ENCODE measurements around the gene MGAT4B. TPM values are rescaled to one million over a fixed set of nuclear protein-coding genes. Genes with fewer than 3 reads are reported as not detected.
A peak's percentile ranks its signal among the peaks of the same experiment; 100 is the strongest.

MGAT4B gene
- total and polyA plus RNA-seq, 2 of the 13 experiments (the other 11 are each of a cell fraction or from before 2014, with no cell fraction given), result 93.5 to 130 TPM

GRCh38 chr5:179832039-179832745, 25.5 kb upstream of the MGAT4B start:
- Histone ChIP-seq H3K27me3 (ENCODE audit: control insufficient read depth in 1 of 2, insufficient read depth in 2 of 2, low read length in 2 of 2) (no peaks in the 10 kb centered on the region), H3K9me3 (ENCODE audit: low read length) (no peaks in the 10 kb centered on the region), H3K9ac (ENCODE audit: insufficient read depth, low read depth, low read length) (no peak overlapping the region), H2AFZ (ENCODE audit: low read length) (no peak overlapping the region), H4K20me1 (ENCODE audit: insufficient read depth, low read length) (peaks cover 21% of the 10 kb centered on the region; the same call in 1 of the 2 replicates), H3K4me1 (ENCODE audit: insufficient read depth, low read length) (peaks cover 31% of the 10 kb centered on the region), H3K4me3 (replicated peaks in 1 of 3; ENCODE audit: insufficient read depth in 1 of 3, low read depth in 2 of 3, low read length in 3 of 3) (no peak overlapping the region), H3K79me2 (ENCODE audit: insufficient read depth, low read length) (peaks cover 3% of the 10 kb centered on the region), H3K36me3 (replicated peaks in 1 of 2; ENCODE audit: control insufficient read depth in 1 of 2, insufficient read depth in 2 of 2, low read length in 2 of 2) (peaks cover 42 to 74% of the 10 kb centered on the region in 2 experiments), H3K27ac (ENCODE audit: extremely low read length, insufficient read depth, low read length) (no peak overlapping the region), H3K4me2 (ENCODE audit: low read depth, low read length) (no peak overlapping the region)
- FAIRE-seq (no peak), ATAC-seq (peak; percentile 25), DNase-seq (ENCODE audit: low spot score) (no peak)
- in situ Hi-C loops (cut with HindIII; ENCODE audit: extremely low pct_ligation_motif_present, low pct_unique_long_range_greater_than_20kb) (no loop called here), intact Hi-C loops (cut with micrococcal nuclease; ENCODE audit: unreplicated experiment) (no loop called here)
- ChIA-PET POLR2A (interaction anchor here (1.0 to 2.9 kb wide), 8 partner anchors 10 to 69 kb away, joined by 3 to 9 read pairs (median 5); partner anchors contain the start of genes LTC4S and SQSTM1), CTCF (ENCODE audit: low intra/inter-chr PET ratio, low total read pairs) (no interaction called here)
- WGBS (ENCODE audit: low lambda C conversion rate), result 97% methylated on average over 19 of the region's 20 CpGs
- no TSS peak for BruUV-seq (replicated peaks)
- TF ChIP-seq ZNF335 (CRISPR knock-in tag; IDR thresholded peaks at IDR 0.05), result no peak
- no peak for TF ChIP-seq ATF1 (CRISPR knock-in tag; IDR thresholded peaks at IDR 0.05)
- TF ChIP-seq HNRNPL (IDR thresholded peaks at IDR 0.05; ENCODE audit: low read depth, low read length), result 0 out of 2 replicates have a peak, but pooled peaks have one; percentile 26
- no peak for TF ChIP-seq AKNA (CRISPR knock-in tag; IDR thresholded peaks at IDR 0.05; ENCODE audit: borderline replicate concordance)
- no peak for TF ChIP-seq ZFYVE20 (CRISPR knock-in tag; IDR thresholded peaks at IDR 0.05; ENCODE audit: borderline replicate concordance, low read depth)
- TF ChIP-seq POLR2A (IDR thresholded peaks at IDR 0.05; ENCODE audit: insufficient read depth in 1 of 2, low read depth in 2 of 2, low read length in 2 of 2), result peak in 1 of 2 experiments; percentile 52; a peak in 3 of 4 replicates
- peak; percentile 47; the same call in 1 of the 2 replicates for TF ChIP-seq ZBTB38 (CRISPR knock-in tag; IDR thresholded peaks at IDR 0.05)
- peak; percentile 41; the same call in 1 of the 2 replicates for TF ChIP-seq SP4 (CRISPR knock-in tag; IDR thresholded peaks at IDR 0.05)
- TF ChIP-seq TBP (CRISPR knock-in tag; IDR thresholded peaks at IDR 0.05), result no peak
- peak; percentile 95 for TF ChIP-seq AGO2 (optimal IDR thresholded peaks at IDR 0.05; ENCODE audit: low read depth, low read length)
- no peak for TF ChIP-seq MAX (IDR thresholded peaks at IDR 0.05)
- 0 out of 2 replicates have a peak, but pooled peaks have one; percentile 29 for TF ChIP-seq ZNF687 (CRISPR knock-in tag; IDR thresholded peaks at IDR 0.05)
- peak; percentile 90 for TF ChIP-seq RBM22 (optimal IDR thresholded peaks at IDR 0.05; ENCODE audit: low read length)
- no peak for TF ChIP-seq ISX (CRISPR knock-in tag; conservative IDR thresholded peaks at IDR 0.05)
- no peak for TF ChIP-seq ZNF83 (CRISPR knock-in tag; IDR thresholded peaks at IDR 0.05; ENCODE audit: borderline replicate concordance)
- TF ChIP-seq MED8 (CRISPR knock-in tag; IDR thresholded peaks at IDR 0.05; ENCODE audit: insufficient replicate concordance), result no peak

All from HepG2 (cell line).